Activated CD4-positive, alpha-beta memory T cell treated with anti-CD3 and anti-CD28 coated beads, Interleukin-2, amount 10 ng/mL, durations not matched to agents 7 days and 5 days (primary cell): ENCODE measurements around the gene DAAM2. TPM values are rescaled to one million over a fixed set of nuclear protein-coding genes. Genes with fewer than 3 reads are reported as not detected.

Experiments used
- CTCF ChIA-PET: fragments of 350-600 bp; sonication (Branson Sonifier 250); formaldehyde crosslinking; loops from one replicate; lab custom pipeline; 2021; ENCODE audit warnings: antibody characterized with exemption, inconsistent platforms; lab: Charles Lee
- POLR2A ChIA-PET: fragments of 350-600 bp; sonication (Branson Sonifier 250); formaldehyde crosslinking; loops from one replicate; lab custom pipeline; 2021; ENCODE audit warnings: antibody characterized with exemption; lab: Charles Lee
- DNase-seq: peaks from one replicate; pipeline ENCODE4 v3.0.0-alpha.2; 2020
- H3K27ac Mint-ChIP-seq: one replicate; pipeline ENCODE4 v1.8.0; 2021; ENCODE audit warnings: mild to moderate bottlenecking, mixed read lengths
- H3K27me3 Mint-ChIP-seq: one replicate; pipeline ENCODE4 v1.8.0; 2021; ENCODE audit warnings: mixed read lengths
- H3K36me3 Mint-ChIP-seq: one replicate; pipeline ENCODE4 v1.8.0; 2021; ENCODE audit warnings: low read depth, mixed read lengths
- H3K4me1 Mint-ChIP-seq: one replicate; pipeline ENCODE4 v1.8.0; 2021; ENCODE audit warnings: mixed read lengths
- H3K4me3 Mint-ChIP-seq: one replicate; pipeline ENCODE4 v1.8.0; 2021; ENCODE audit warnings: mild to moderate bottlenecking, mixed read lengths
- H3K9me3 Mint-ChIP-seq: one replicate; pipeline ENCODE4 v1.8.0; 2021; ENCODE audit warnings: mixed read lengths
- total RNA-seq, 2 experiments: library from RNA; stranded (reverse); gene quantifications; one replicate each; pipeline ENCODE4 v1.2.3, GENCODE V29; 2021

Gene DAAM2
- total RNA-seq, 2 experiments from 2014 or later, result not detected

- no peaks in the 10 kb centered on the region for H3K36me3 Mint-ChIP-seq
- no peak overlapping the region for H3K4me3 Mint-ChIP-seq
- DNase-seq, result no peak
- ChIA-PET POLR2A (no interaction called here), CTCF (no interaction called here)
- no peak overlapping the region for H3K27ac Mint-ChIP-seq
- H3K9me3 Mint-ChIP-seq, result no peaks in the 10 kb centered on the region
- no peaks in the 10 kb centered on the region for H3K4me1 Mint-ChIP-seq
- peaks cover 36% of the 10 kb centered on the region for H3K27me3 Mint-ChIP-seq
Observed at GRCh38 chr6:39794231-39794630, 2.1 kb downstream of the DAAM2 start.

- Mint-ChIP-seq H3K36me3 (no peaks in the 10 kb centered on the region), H3K4me1 (no peaks in the 10 kb centered on the region), H3K9me3 (no peaks in the 10 kb centered on the region), H3K27me3 (peaks cover 20% of the 10 kb centered on the region), H3K27ac (no peak overlapping the region), H3K4me3 (no peak overlapping the region)
- CTCF ChIA-PET, result no interaction called here
- POLR2A ChIA-PET, result no interaction called here
- DNase-seq, result no peak
Observed at GRCh38 chr6:39797751-39798150, 5.6 kb downstream of the DAAM2 start.

- Mint-ChIP-seq H3K27ac (no peak overlapping the region), H3K4me1 (no peaks in the 10 kb centered on the region), H3K36me3 (no peaks in the 10 kb centered on the region), H3K4me3 (no peak overlapping the region), H3K9me3 (no peaks in the 10 kb centered on the region), H3K27me3 (peaks cover 2% of the 10 kb centered on the region)
- DNase-seq, result no peak
- ChIA-PET CTCF (no interaction called here), POLR2A (no interaction called here)
Observed at GRCh38 chr6:39800034-39801032, 8.2 kb downstream of the DAAM2 start.

GRCh38 chr6:39801456-39802251, 9.5 kb downstream of the DAAM2 start:
- CTCF ChIA-PET, result no interaction called here
- DNase-seq, result no peak
- Mint-ChIP-seq H3K27ac (no peak overlapping the region), H3K27me3 (peaks cover 2% of the 10 kb centered on the region), H3K4me1 (no peaks in the 10 kb centered on the region), H3K9me3 (no peaks in the 10 kb centered on the region), H3K36me3 (no peaks in the 10 kb centered on the region), H3K4me3 (no peak overlapping the region)
- POLR2A ChIA-PET, result no interaction called here

GRCh38 chr6:39803872-39804271, 11.7 kb downstream of the DAAM2 start:
- H3K4me3 Mint-ChIP-seq, result no peak overlapping the region
- no peaks in the 10 kb centered on the region for H3K36me3 Mint-ChIP-seq
- no peaks in the 10 kb centered on the region for H3K4me1 Mint-ChIP-seq
- DNase-seq, result no peak
- ChIA-PET CTCF (no interaction called here), POLR2A (no interaction called here)
- H3K27ac Mint-ChIP-seq, result no peak overlapping the region
- H3K9me3 Mint-ChIP-seq, result no peaks in the 10 kb centered on the region
- no peaks in the 10 kb centered on the region for H3K27me3 Mint-ChIP-seq

- no peak overlapping the region for H3K4me3 Mint-ChIP-seq
- ChIA-PET CTCF (no interaction called here), POLR2A (no interaction called here)
- H3K9me3 Mint-ChIP-seq, result no peaks in the 10 kb centered on the region
- H3K36me3 Mint-ChIP-seq, result no peaks in the 10 kb centered on the region
- no peak overlapping the region for H3K27ac Mint-ChIP-seq
- no peaks in the 10 kb centered on the region for H3K4me1 Mint-ChIP-seq
- no peaks in the 10 kb centered on the region for H3K27me3 Mint-ChIP-seq
- DNase-seq, result no peak
Observed at GRCh38 chr6:39804466-39805065, 12.4 kb downstream of the DAAM2 start.

- Mint-ChIP-seq H3K36me3 (no peaks in the 10 kb centered on the region), H3K27me3 (no peaks in the 10 kb centered on the region), H3K27ac (no peak overlapping the region), H3K4me3 (no peak overlapping the region), H3K9me3 (no peaks in the 10 kb centered on the region), H3K4me1 (no peaks in the 10 kb centered on the region)
- ChIA-PET CTCF (no interaction called here), POLR2A (no interaction called here)
- no peak for DNase-seq
Observed at GRCh38 chr6:39806278-39806677, 14.1 kb downstream of the DAAM2 start.

GRCh38 chr6:39808346-39808745, 16.2 kb downstream of the DAAM2 start:
- H3K27ac Mint-ChIP-seq, result no peak overlapping the region
- POLR2A ChIA-PET, result no interaction called here

GRCh38 chr6:39808964-39809363, 16.8 kb downstream of the DAAM2 start:
- DNase-seq, result no peak
- CTCF ChIA-PET, result interaction anchor here (1.0 kb wide), 1 partner anchor 13 kb away, joined by 3 read pairs; no protein-coding TSS in a partner anchor
- Mint-ChIP-seq H3K4me1 (no peaks in the 10 kb centered on the region), H3K4me3 (no peak overlapping the region), H3K27ac (no peak overlapping the region), H3K9me3 (no peaks in the 10 kb centered on the region), H3K27me3 (no peaks in the 10 kb centered on the region), H3K36me3 (no peaks in the 10 kb centered on the region)
- POLR2A ChIA-PET, result no interaction called here

More at GRCh38 chr6:39808346-39808745, 16.2 kb downstream of the DAAM2 start:
- Mint-ChIP-seq H3K4me3 (no peak overlapping the region), H3K27me3 (no peaks in the 10 kb centered on the region), H3K36me3 (no peaks in the 10 kb centered on the region), H3K9me3 (no peaks in the 10 kb centered on the region), H3K4me1 (no peaks in the 10 kb centered on the region)
- no peak for DNase-seq
- CTCF ChIA-PET, result no interaction called here

- no peaks in the 10 kb centered on the region for H3K36me3 Mint-ChIP-seq
- ChIA-PET POLR2A (no interaction called here), CTCF (no interaction called here)
- peaks cover 1% of the 10 kb centered on the region for H3K27me3 Mint-ChIP-seq
- no peaks in the 10 kb centered on the region for H3K9me3 Mint-ChIP-seq
- no peaks in the 10 kb centered on the region for H3K4me1 Mint-ChIP-seq
- H3K4me3 Mint-ChIP-seq, result no peak overlapping the region
- H3K27ac Mint-ChIP-seq, result no peak overlapping the region
- no peak for DNase-seq
Observed at GRCh38 chr6:39811835-39812345, 19.7 kb downstream of the DAAM2 start.

GRCh38 chr6:39812496-39812852, 20.3 kb downstream of the DAAM2 start:
- no peak for DNase-seq
- no peaks in the 10 kb centered on the region for H3K4me1 Mint-ChIP-seq
- POLR2A ChIA-PET, result no interaction called here
- no peaks in the 10 kb centered on the region for H3K9me3 Mint-ChIP-seq
- H3K36me3 Mint-ChIP-seq, result no peaks in the 10 kb centered on the region
- no peak overlapping the region for H3K4me3 Mint-ChIP-seq
- CTCF ChIA-PET, result no interaction called here
- peaks cover 1% of the 10 kb centered on the region for H3K27me3 Mint-ChIP-seq
- H3K27ac Mint-ChIP-seq, result no peak overlapping the region

- ChIA-PET POLR2A (no interaction called here), CTCF (no interaction called here)
- no peaks in the 10 kb centered on the region for H3K36me3 Mint-ChIP-seq
- no peak overlapping the region for H3K27ac Mint-ChIP-seq
- no peaks in the 10 kb centered on the region for H3K9me3 Mint-ChIP-seq
- DNase-seq, result no peak
- H3K4me3 Mint-ChIP-seq, result no peak overlapping the region
- no peaks in the 10 kb centered on the region for H3K4me1 Mint-ChIP-seq
- H3K27me3 Mint-ChIP-seq, result peaks cover 1% of the 10 kb centered on the region
Observed at GRCh38 chr6:39812853-39813533, 20.8 kb downstream of the DAAM2 start.
